Muscle of back (tissue), 13 donors: ENCODE data around the gene GNPTAB. TPM values are rescaled to one million over a fixed set of nuclear protein-coding genes. Genes with fewer than 3 reads are reported as not detected.
"Not testable (repeated sequence)": the region's sequence is repeated elsewhere in the genome, so short reads cannot be mapped to it uniquely, and the experiment has no call there.

Experiments
- DNase-seq, 3 donors: peaks; one replicate each; pipeline versions ENCODE4 v3.0.0 to v3.0.0-alpha.2; 2013
- long read RNA-seq, 9 donors: transcript quantifications; one replicate each; lab custom pipeline, GENCODE V29; 2026
- polyA plus RNA-seq, 10 donors: library from polyadenylated mRNA; unstranded; fragments of 120-200 nt; gene quantifications; one replicate each; pipeline ENCODE4 v1.2.1, GENCODE V29; 2013; ENCODE audit not compliant: insufficient read length in 10 of 10

The GNPTAB gene
- polyA plus RNA-seq: 10 to 100 TPM; 14.5 to 24.3 (median 20.5) TPM
- long read RNA-seq, donor 1: 0 reads
- long read RNA-seq, donor 2, partial matches to known transcripts: 5 of 5 reads
- long read RNA-seq, donor 2, other reads (novel, unspliced or antisense): 0 of 5 reads
- long read RNA-seq, donor 3: 0 reads
- long read RNA-seq, donor 4: 0 reads
- long read RNA-seq, donor 5, full-length matches to known transcripts: 2 of 2 reads
- long read RNA-seq, donor 5, partial matches to known transcripts: 0 of 2 reads
- long read RNA-seq, donor 5, other reads (novel, unspliced or antisense): 0 of 2 reads
- long read RNA-seq, donor 6, partial matches to known transcripts: 0 of 1 reads
- long read RNA-seq, donor 6, other reads (novel, unspliced or antisense): 0 of 1 reads
- long read RNA-seq, donor 7, partial matches to known transcripts: 0 of 1 reads
- long read RNA-seq, donor 7, other reads (novel, unspliced or antisense): 0 of 1 reads
- long read RNA-seq, donor 8, partial matches to known transcripts: 0 of 1 reads
- long read RNA-seq, donor 8, other reads (novel, unspliced or antisense): 0 of 1 reads
- long read RNA-seq, donor 9: 0 reads

DNA sequence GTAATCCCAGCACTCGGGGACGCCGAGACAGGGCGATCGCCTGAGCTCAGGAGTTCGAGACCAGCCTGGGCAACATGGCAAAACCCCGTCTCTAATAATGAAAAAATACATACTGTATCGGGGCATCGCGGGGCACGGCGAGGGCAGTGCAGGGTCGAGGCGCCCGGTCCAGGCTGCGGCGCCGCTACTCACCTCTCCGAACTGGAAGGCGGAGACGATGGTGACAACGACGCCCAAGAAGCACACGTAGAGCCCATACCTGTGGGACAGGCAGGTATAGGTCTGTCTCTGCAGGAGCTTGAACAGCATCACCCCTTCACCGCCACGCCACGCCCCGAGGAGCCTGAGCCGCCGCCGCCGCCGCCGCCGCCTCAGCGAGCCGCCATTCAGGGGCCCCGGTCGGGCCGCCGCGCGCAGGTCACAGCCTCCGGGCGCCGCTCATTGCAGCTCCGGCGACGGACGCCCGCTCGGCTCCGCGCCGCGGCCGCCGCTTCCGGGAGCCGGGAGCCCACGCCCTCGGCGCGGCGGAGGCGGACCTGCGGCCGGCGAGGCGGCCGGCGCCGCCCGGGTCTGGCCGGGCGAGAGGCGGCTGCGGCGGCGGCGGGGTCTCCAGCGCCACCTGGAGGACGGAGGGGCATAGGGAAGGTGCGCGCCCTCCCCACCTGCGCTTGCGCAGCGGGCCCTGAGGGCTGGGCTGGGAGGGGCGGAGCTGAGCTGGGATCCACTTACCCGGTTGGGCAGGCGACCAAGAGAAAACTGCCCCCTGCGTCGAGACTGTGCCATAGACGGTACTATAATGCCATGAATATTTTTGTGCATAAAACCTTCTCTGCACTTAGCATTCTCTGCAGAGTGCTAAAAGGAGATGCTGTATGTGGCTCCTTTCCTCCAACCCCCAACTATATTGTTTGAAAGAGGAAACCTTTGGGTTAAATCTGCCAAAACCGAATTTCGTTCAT, at the start of gene GNPTAB:
GNPTAB (minus strand) TSS at position 593 of the 959 bp plus-strand sequence; CDS start at position 309, 284 bp downstream.
- DNase-seq: peak; percentile 90 to 96 (median 93)

DNA sequence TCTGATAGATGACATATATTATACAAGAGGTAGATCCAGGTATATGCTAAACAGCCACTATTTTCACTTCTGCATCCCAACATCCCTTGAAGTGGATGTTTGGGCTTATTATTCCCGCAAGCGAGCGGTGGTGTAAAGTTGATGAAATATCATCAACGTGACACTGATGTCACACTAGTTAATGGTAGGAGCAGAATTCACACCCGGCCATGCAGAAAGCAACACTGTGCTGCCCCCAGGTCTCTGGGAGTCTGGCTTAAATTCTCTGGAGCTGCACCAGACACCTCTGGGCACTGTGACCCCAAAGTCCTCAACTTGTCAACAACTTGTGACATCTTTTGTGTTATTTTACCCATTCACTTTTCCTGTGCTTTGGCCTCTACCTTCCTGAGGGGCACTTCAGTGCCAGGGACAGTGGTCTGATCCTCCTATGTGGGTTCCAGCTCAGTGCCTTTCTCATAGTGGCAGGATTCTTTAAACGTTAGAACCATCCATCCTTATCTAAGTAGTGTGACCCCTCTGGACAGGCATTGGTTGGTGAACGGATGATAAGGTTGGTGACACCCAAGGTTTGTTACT, 47.6 kb upstream of the GNPTAB start:
- DNase-seq: peak in 1 of 3 donors; percentile 44

DNA sequence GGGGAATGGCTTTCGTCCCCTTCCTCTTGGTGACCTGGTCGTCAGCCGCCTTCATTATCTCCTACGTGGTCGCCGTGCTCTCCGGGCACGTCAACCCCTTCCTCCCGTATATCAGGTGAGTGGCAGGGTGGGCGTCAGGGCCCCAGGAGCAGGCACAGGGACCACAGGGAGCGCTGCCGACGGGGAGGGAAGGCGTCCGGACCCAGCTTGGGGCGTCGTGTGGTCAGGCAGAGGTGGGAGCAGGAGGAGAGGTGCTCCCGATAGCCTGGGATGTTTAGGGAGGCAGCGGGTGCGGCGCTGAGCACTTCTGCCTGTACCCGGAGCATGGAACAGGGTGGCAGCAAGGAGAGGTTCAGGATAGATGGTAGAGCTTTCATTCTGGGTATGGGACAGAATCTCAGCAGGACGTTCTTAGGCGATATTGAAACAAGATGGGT, 47.1 kb upstream of the GNPTAB start:
- DNase-seq: peak in 1 of 3 donors; percentile 25

DNA sequence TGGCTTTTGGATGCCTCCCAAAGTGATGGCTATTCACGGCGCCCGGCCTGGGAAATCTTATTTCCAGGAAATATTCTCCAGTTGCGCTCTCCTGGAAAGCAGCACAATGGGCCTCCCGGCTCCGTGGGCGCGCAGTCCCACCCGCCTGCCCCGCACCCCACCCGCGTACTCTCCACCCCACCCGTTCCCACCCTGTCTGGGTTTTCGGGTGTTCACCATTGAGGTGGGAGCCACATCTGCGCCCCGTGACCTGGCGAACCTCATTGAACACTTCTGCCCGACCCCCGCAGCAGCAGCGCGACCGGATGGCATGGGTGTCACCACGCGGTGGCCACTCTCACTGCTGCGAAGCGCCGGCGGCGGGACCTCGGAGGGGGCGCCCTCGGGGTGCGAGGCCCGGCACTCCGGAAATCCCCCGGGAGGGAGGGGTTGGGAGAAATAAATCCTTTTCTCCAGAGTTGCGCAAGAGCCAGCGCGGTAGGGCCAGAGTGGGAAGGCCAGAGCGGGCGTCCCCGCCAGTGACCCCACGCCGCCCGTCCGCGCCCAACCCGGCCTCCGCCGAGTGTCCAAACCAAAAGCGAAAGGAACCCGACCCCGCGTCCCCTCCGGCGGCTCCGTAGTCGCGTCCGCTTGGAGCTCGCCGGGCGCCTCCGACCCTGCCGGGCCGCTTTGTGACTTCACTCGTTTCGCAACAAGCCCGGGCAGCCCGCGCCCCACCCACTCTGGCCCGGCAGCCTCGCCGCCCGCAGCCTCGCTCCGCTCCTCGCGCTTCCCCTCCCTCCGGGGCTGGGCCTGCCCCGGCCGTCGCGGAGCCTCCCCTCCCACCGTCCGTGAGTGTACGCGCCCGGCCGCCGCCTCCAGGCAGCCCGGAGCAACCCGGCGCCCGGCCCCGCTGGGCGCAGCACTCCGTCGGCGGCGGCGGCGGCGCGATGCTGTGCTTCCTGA, 46.4 kb upstream of the GNPTAB start, which contains the start of gene DRAM1:
DRAM1 (plus strand) TSS at position 720 of the 945 bp plus-strand sequence; CDS start at position 930, 210 bp downstream.
- peak; percentile 81 to 95 (median 87) for DNase-seq

DNA sequence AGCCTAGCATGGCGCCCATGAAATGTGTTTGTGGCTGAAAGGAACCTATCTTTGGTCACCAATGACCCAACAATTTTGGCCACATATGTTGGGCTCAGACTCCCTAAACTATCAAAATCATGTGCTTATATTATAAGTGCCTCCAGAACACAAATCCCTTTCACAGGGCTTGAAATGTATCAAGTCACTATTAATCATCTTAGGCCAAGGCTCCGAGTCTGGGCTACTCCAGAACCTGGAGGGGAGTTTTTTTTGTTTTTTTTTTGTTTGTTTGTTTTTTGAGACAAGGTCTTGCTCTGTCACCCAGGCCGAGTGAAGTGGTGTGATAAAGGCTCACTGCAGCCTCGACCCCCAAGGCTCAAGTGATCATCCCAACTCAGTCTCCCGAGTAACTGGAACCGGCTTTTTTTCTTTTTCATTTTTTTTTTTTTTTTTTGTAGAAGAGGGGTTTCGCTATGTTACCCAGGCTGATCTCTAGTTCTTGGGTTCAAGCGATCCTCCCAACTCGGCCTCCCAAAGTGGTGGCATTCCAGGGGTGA, 45.6 kb upstream of the GNPTAB start:
- DNase-seq: peak in 2 of 3 donors; percentile 8 to 43

DNA sequence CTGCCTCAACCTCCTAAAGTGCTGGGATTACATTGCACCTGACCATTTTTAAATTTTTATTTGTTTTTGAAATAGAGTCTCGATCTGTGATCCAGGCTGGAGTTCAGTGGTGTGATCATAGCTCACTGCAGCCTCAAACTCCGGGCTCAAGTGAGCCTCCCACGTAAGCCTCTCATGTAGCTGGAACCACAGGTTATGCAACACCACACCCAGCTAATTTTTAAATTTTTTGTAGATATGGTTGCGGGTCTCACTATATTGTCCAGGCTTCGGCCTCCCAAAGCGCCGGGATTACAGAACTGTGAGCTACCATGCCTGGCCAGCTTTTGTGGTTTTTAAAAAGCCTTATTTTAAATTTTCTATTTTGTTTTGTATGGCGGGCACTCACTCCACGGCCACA, 44.4 kb upstream of the GNPTAB start:
- no peak for DNase-seq

DNA sequence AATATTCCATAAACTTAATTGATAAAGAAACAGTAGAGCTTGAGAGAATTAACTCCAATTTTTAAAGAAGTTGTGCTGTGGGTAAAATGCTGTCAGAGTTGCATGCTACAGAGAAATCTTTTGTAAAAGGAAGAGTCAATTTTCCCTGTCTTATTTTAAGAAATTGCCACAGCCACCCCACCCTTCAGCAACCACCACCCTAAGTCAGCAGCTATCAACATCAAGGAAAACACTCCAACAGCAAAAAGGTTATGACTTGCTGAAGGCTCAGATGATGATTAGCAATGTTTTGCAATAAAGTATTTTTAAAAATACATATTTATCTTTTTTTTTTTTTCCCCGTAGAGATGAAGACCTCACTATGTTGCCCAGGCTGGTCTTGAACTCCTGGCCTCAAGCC, 40.2 kb upstream of the GNPTAB start:
- no peak for DNase-seq

DNA sequence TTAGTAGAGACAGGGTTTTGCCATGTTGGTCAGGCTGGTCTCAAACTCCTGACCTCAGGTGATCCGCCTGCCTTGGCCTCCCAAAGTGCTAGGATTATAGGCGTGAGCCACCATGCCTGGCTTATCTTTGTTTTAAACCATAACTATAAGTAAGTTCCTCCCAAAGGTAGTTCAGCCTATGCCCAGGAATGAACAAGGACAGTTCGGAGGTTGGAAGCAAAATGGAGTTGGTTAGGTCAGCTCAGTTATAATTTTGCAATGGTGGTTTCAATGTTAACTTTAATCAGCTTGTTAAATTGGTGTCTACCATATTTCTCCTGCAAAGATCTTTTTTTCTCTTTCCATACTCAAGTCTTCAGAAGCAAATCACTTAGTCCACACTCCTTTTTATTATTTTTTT, 36.9 kb upstream of the GNPTAB start:
- not testable (repeated sequence) for DNase-seq

DNA sequence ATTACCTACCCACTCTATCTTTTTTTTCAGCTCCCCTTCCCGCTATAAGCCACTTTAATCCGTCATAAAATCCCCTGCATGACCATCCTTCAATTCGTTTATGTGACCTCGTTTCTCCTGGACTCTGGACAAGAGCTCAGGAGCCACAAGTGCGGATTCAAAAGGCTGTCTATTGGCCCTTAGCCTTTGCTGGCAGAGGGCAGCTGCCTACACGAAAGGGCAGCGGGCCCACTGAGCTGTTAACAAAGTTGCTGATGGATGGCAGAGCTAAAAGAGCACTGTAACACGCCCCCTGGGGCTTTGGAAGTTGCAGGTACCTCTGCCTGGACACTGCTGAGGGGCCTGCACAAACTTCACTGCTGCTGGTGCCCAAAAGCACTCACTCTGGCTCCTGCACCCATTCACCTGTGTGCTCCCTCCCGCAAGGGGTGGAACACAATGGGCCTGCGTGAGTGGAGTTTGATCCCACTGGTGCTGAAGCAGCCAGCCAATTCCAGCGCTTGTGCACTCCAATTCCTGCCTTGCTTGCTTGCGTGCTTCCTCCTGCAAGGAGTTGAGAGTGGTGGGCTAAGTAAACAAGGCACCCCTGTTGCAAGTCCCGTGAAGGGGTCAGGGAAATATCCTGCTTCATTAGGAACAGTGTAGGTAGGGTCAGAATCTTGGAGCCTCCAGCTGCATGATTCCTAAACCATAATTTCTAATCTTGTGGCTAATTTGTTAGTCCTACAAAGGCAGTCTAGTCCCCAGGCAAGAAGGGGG, 36.0 kb upstream of the GNPTAB start:
- DNase-seq: no peak

DNA sequence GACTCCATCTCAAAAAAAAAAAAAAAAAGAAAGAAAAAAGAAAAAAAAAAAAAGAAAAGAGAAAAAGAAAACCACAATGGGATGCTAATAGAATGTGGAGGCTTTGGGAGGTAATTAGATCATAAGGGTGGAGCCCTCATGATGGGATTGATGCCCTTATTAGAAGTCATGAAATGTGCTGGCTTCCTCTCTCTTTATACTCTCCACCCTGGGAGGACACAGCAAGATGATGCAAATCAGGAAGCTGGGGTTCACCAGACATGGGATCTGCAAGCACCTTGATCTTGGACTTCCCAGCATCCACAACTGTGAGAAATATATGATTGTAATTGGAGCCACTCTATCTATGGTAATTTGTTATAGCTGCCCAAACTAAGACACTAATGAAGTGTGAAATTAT, 33.2 kb upstream of the GNPTAB start:
- no peak for DNase-seq

DNA sequence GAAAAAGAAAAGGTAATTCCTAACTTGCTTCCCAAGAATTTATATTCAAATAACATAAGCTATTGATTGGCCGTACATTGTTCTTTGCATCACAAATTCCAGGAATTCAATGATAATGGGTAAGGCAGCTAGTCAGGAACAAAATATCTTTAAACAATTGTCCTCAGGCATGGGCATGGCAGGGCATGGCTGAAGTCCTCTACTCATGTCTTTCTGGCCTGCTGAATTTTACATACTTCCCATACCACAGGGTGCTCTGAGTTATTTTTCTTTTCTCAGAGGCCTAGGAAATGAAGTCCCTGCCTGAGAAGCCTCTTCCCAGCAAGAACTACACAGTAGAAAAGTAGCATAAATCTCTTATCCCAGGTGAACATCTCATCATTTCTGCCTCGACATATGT, 31.5 kb upstream of the GNPTAB start:
- no peak for DNase-seq

DNA sequence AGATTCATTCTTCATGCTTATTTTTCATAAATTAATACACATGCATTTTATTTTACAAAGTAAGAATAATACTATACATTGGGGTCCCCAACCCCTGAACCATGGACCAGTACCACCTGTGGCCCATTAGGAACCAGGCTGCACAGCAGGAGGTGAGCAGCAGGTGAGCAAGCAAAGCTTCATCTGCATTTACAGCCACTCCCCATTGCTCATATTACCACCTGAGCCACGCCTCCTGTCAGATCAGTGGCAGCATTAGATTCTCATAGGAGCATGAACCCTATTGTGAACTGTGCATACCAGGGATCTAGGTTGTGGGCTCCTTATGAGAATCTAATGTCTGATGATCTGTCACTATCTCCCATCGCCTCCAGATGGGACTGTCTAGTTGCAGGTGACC, 30.9 kb upstream of the GNPTAB start:
- not testable (repeated sequence) for DNase-seq

DNA sequence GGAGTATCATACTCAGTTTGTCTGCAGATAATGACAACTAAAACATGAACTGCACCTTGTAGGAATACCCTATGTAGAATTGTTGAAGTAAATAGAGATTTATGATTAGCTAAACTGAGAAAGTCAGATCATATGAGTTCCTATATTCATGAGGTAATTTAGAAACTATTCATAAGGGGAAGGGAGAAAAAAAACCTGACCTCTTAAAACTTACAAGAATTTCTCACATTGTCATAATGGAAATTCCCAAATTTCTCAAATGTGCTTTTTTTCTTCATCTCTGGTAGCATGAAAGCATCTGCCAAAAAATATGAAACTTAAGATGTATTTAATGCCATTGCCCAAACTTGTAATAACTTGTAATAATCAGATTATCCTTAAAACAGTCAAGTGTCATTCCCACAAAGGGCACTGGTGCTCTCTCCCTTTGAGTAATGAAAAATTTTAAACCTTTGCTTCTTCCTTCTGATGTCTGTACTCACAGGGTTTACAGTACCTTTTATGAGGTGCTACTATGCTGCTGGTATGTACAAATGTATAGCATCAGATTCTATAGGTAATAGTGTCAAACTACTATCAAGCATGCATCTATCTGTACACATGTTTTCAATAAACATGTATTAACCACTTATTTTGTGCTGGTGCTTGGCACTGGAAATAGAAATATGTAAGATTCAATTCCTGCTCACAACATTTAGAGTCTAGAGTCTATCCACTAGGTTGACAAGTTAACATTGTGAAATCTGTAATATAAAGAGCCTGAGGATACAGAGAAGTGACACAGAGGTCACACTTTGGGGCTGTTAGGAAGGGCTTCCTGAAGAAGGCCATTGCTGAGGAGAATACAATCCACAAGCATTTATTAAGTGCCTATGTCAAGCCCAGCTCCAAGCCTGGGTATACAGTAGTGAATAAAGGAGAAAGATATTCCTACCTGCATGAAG, 29.2 kb upstream of the GNPTAB start:
- DNase-seq: no peak

DNA sequence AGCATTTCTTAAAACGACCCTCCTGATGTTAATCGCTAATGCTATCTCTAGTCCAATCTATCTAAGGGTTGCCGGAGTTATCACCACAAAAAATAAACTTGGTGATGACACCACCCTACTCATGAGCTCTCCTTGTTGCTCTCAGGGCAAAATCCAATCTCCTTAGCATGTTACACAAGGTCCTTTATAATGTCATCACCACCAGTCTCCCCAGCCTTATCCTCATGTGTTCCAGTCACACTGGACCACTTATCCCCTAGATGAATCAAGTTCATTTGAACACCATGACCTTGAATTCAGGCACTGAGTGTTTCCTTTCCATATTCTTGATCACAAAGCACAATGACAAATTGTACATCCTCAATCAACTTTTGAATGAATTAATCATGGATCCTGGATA, 27.6 kb upstream of the GNPTAB start:
- DNase-seq: no peak

DNA sequence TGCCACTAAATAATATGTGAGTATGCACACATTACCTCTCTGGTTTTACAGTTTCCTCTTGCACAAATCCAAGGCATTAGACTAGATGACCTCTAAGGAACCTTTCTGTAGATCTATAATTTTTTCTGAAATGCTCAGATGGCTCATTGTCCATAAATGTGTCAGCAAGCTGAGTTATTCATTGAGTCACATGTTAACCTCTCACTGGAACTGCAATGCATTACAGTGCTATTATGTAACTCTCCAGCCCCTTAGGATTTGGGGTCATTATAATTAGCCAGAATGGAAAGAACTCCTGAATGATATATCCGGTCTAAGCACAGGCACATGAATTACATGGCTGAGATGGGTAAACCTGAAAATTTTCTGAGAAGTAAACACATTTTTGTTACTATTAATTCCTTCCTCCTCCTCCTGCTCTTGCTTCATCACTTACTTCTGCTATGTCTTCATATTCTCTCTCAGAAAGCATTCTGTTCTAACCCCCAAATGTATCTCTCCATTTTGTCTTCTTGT, 26.3 kb upstream of the GNPTAB start:
- peak; percentile 9 to 74 (median 53) for DNase-seq

DNA sequence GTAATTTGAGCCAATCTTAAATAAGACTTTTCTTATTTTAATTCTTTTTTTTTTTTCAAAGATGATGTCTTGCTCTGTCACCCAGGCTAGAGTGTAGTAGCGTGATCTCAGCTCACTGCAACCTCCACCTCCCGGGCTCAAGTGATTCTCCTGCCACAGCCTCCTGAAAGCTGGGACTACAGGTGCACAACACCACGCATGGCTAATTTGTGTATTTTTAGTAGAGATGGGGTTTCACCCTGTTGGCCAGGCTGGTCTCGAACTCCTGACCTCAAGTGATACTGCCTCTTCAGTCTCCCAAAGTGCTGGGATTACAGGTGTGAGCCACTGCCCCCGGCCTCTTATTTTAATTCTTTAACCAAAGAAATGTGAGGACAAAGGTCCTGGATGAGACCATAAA, 25.9 kb upstream of the GNPTAB start:
- DNase-seq: not testable (repeated sequence)

DNA sequence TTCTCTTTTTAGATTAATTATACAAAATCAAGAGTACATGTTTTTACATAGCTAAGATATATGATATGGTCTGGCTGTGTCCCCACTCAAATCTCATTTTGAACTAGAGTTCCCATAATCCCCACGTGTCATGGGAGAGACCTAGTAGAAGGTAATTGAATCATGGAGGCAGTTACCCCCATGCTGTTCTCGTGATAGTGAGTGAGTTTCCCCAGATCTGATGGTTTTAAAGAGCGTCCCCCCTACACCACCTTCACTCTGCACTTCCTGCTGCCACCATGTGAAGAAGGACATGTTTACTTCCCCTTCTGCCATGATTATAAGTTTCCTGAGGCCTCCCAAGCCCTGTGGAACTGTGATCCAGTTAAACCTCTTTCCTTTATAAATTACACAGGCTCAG, 25.2 kb upstream of the GNPTAB start:
- no peak for DNase-seq

DNA sequence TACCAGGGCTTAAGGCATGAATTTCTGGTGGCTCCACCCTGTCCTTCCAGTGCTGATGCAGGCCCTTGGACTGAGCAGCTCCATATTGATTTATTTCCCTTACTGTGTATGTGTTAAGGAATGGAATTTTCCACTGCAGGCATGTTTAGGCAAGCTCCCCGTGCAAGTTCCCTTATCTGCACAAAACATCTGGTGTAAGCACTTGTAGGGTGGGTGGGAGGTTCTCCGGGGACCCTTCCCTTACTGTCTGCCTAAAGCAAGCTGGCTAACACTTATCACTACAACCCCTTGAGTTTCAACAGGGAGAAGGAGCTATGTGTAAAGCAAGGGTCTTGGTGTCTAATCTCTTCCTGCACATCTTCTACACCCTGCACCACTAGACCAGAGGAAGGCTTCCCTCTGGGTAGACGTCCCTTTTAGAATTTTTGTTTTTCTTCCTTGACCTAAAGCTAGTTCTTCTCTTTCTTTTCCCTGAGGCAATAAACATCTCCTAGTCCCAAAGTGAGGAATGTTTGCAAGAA, 24.7 kb upstream of the GNPTAB start:
- DNase-seq: peak in 1 of 3 donors; percentile 43
